Ovary (tissue), 3 donors: Measurements from ENCODE around the gene DDX6.

ENCODE experiments used
- CTCF ChIP-seq, 3 donors: fragments of 450-650 bp in 2 of 3; fragments of 200-600 bp in 1 of 3; IDR thresholded peaks; one replicate each; pipeline versions ENCODE4 v1.5.1 to v1.8.0; 2016 to 2022; ENCODE audit warnings: antibody characterized with exemption in 3 of 3, mild to moderate bottlenecking in 1 of 3
- POLR2A ChIP-seq: fragments of 450-650 bp; IDR thresholded peaks from one replicate; pipeline ENCODE4 v1.6.1; 2017; ENCODE audit warnings: antibody characterized with exemption, mild to moderate bottlenecking, moderate library complexity
- donor health status: DM: no; HTN: no; CAD: no.

- TF ChIP-seq CTCF (IDR thresholded peaks at IDR 0.05) (no peak), POLR2A (no peak)
These were observed 27.9 kb downstream of the DDX6 start for GRCh38 chr11:118763041-118763440.
